Posterior cingulate gyrus (tissue), 11 donors: ENCODE data around the gene XXYLT1.
"Not testable (repeated sequence)": the region's sequence is repeated elsewhere in the genome, so short reads cannot be mapped to it uniquely, and the experiment has no call there.

Source experiments
- DNase-seq, 10 donors: peaks; one replicate each; pipeline versions ENCODE4 v3.0.0 to v3.0.0-alpha.2; 2020 to 2021; ENCODE audit warnings: mixed read lengths in 3 of 10
- intact Hi-C: fragments of 100-400 bp; cut with DNase I; formaldehyde crosslinking; loops from one replicate; pipeline ENCODE4 v1.15.1; 2023

XXYLT1 gene

DNA sequence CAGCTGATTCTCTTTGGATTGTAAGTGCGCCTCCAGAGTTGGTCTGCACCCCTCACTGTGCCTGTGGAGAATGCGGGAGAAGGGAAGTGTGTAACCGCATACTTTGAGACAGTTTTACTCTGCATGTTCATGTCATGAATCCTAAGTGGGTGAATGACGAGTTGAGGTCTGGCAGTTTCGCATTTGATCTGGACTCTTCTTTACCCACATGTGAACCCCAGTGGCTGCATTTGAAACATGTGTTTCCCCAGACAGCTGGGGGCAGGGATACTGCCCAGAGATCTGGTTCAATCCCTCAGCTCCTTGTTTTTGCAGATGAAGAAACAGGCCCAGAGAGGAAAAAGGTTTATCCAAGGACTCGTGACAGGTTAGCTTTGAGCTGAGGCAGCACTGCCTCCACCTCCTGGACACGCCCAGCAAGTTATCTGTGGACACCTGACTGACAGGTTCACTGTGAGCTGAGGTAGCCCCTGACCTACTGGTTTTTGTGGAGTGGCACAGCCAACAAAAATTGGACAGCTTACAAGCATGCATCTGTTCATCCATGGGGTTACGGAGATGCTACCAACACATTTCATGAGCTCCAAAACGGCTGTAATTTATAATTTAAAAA lies 207.3 kb downstream of the XXYLT1 start:
- intact Hi-C loops: no loop called here
- peak in 3 of 10 donors; percentile 16 to 45 (median 31) for DNase-seq

DNA sequence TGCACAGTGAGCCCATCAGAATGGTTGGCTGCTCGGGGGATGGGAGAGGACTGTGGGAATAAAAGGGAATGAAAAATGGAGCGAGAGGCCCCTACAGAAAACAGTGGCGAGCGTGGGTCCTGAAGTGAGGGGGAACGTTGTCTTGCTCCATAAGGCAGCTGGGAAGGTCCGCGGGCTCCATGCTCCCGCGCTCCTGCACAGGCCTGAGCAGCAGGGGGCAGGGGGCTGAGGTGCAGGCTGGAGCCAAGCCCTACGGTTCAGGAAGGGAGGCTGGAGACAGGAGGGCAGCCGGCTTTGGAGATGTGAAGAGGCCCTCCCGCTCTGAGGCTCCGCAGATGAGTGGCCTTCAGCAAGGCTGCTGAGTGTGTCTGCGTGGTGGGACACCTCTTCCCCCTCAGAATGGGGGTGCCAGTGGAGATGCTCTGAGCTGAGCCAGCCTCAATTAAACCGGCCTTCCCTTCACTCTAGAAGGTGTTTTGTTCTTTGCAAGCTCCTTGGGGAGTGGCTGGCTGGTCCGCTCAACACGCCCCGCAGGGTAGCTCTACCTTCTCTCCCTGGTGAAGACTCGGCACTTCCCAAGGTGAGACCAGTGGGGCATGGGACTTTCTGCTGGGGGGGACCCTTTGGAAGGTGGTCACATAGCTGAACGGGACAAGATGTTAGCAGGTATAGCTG lies 208.0 kb downstream of the XXYLT1 start:
- intact Hi-C loops: no loop called here
- peak in 3 of 10 donors; percentile 45 to 73 (median 71) for DNase-seq

DNA sequence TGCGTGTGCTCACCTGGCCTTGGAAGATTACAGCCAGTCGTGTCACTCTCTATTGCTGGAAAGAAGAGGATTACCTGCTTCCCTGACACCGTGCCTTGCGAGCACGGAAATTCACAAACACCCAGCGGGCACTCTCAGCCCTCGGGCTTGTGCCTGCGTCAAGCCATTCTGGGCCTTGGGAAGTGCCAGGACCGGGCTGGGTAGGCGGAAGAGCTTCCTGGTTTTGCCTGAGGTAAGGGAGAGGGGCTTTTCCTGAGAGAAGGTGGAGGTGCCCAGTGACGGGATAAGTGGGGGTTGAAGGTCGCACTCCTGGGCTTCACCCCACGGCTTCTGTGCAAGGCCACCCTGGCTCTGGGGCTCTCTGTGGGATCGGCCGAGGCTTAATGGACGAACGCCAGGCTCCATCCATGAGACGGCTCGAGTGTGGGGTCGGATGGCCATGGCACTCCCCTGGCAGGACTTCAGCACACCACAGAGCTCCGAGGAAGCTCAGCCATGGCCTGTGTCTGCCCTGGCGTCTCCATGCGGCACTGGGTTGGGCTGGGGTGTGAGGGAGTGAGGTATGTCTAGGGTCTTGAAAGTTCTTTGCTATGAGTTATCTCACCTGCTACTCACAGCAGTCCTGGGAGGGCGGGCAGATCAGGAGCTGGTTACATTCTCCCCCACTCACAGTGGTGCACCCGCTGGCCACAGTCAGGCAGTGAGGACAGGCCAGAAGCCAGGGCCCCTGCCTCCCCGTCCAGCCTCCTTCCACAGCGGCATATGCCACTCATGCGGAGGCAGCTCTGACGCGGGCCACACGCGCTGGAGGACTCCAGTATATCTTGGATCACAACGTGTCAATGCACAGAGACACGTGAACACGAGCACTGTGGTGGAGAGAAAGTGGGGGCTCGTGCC lies 209.0 kb downstream of the XXYLT1 start:
- intact Hi-C loops: no loop called here
- DNase-seq: peak in 3 of 10 donors; percentile 54 to 79 (median 69)

DNA sequence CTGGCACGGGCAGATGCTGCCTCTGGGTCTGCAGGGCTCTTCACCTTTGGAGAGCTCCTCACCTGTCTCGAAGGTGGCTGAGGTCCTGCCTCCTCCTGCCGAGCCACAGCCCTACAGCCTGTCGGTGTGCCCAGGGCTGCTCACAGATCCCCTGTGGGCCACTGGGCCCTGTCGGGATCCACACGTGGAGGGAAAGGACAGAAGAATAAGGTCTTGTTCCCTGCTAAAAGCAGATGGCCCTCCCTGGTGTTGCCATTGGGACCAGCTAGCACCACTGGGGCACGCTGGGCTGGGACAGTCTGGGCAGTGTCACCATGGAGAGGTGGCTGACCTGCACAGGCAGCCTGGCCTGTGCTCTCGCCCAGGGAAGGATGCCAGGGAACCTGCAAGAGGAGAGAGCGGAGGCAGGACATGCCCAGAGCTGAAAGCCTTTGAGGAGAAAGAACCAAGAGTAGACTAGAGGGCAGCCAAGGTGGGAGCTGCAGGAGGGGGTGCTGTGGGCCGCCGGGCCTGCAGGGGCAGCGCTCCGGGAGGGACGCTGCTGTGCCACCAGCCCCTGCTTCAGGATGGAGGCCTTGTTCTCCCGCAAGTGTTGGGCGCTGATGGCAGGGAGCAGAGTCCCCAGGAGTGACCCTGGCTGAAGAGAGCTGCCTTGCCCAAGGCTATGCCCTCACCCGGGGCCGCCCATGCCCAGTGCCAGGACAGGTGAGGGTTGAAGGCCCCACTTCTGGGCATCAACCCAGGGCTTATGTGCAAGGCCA lies 210.2 kb downstream of the XXYLT1 start:
- peak in 4 of 10 donors; percentile 21 to 77 (median 62) for DNase-seq
- intact Hi-C loops: no loop called here

DNA sequence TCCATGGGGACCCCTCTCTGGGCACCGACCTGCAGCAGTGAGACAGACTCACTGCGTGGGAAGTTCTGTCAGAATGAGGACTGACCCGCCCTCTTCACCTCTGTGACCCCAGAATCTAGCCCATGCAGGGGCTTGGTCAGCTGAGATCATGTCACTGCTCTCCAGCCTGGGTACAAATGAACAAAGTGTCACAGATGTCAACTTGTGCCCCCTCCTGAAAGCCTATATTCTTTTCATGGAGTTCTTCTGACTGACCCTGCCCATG lies 210.8 kb downstream of the XXYLT1 start:
- intact Hi-C loops: no loop called here
- no peak for DNase-seq

DNA sequence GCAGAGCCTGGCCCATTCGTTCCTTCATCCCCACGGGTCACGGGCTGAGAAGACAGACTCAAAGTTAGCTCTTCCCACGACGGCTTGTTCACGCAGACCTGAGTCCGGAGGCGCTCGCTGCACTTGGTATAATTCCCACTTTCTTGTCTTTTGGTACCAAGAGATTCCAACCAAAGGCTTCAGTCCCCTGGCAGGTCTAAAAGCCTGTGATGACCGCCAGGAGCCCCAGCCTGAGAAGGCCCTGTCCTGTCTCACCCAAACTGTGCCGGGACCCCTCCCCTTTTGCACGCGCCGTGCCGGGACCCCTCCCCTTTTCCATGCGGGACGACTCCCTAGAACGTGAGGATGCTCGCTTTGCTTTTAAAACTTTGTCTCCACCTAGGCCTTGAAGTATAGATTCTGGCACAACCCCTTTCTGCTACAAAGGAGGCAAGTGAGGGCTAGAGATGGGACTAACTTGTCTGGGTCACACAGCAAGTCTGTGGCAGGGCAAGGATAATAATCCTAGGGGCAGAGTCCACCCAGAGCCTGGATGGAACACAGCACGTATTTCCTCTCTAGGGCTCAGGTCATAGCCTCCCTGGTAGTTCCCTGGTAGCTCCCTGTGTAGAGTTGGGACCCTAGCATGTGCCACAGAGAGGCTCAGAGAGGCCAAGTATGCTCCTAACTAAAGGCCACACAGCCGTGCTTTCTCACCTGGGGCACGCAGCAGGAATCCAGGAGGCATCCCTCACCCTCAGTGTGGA lies 211.3 kb downstream of the XXYLT1 start:
- DNase-seq: peak in 3 of 10 donors; percentile 42 to 52 (median 42)
- intact Hi-C loops: no loop called here

DNA sequence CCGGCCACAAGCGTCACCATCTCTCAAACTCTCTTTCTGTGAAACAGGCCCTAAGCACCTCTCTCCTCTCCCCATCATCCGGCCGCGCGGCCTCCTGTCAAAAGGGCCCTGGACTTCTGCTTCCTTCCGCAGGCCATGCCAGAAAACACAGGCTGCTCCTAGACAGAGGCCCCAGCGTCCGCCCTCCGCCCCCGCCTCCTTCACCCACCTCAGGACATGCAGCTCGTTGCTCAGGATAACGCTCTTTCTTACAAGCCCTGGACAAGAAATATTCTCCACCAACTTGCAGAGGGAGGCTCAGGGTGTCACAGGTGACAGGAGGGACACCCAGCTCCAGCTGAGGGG lies 212.0 kb downstream of the XXYLT1 start:
- peak in 2 of 10 donors; percentile 62 to 70 for DNase-seq
- intact Hi-C loops: no loop called here

DNA sequence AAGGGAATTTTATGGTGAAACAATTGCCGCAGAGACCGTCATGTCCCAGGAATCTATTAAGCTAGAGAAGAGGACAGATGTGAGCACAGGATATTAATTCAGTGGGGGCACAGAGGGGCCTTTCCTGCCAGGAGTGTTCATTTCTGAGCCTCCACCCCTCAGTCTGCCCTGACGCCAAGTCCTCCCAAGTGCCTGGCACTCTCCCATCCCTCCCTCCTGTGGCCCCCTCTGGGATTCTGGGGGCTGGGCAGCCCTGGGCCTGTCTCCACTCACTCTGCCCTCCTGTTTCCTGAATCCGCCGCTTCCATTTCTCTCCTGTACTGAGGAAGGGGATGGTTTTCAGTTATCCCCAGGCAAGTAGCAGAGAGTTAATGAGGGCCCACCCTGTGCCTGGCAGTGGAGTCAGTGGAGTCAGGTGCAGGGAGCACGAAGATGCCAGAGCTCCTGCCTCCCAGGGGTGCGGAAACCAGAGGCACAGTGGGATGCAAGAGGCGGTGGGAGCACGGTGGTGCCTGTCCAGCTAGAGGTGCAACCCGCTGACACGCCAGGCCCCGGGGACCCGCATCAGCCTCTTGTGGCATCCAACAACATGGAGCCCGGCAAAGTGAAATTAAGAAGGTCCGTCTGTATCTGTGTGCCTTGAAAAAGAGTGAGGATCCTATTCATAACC lies 212.5 kb downstream of the XXYLT1 start:
- intact Hi-C loops: no loop called here

DNA sequence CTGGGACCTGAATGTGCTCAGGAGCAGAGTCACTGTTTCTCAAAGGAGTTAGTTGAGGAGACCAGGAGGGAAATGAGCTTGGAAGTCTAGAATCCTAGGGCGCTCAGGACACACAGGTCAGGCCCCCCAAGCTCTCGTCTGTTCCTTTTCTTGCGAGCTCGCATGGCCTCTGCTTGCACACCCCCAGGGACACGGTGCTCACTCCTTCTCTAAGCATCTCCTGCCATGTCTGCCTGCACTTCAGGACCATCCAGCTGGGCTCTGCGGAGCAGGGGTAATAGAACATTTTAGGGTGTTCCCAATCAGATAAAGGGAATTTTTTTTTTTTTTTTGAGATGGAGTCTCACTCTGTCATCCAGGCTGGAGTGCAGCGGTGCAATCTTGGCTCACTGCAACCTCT lies 213.2 kb downstream of the XXYLT1 start:
- DNase-seq: peak in 3 of 10 donors; percentile 22 to 57 (median 35)
- intact Hi-C loops: no loop called here

More for the DNA sequence above, 212.5 kb downstream of the XXYLT1 start:
- DNase-seq: peak in 3 of 10 donors; percentile 27 to 72 (median 72)

DNA sequence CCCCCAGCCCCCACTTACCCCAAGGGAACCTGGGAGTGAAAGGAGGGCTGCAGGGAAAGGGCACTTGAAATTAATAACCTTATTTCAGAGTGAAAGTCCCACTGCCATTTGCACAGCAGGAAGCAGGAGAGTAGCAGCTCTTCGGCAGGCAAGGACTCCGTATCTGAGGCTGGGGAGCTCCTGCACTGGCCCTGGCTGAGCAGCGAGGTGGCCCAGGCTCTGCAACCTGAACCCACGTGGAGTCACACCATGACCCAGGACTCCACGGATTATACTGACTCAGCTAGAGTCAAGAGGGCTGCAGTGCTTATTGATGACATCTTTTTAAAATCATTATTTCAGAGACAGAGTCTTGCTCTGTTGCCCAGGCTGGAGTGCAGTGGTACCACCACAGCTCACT lies 214.5 kb downstream of the XXYLT1 start:
- intact Hi-C loops: no loop called here
- peak in 2 of 10 donors; percentile 58 to 64 for DNase-seq

DNA sequence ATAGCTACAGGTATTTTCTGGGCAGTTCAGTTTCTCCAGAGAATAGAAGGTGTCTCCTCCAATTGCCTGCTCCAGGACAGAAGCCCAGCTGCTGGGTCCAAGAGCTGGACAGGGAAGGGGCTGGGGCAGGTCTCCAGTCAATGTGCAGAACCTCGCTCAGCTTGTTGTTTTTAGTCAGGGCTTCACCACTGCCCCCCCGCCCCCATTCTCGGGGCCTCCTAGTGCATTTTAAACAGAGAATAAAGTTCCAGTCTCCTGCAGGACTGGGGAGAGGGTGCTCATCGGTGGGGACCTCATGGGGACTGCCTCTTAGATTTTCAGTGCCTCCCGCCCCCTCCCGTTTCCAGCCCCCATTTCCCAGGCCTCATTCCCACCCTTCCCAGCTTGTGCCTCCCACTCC lies 216.6 kb downstream of the XXYLT1 start:
- DNase-seq: peak in 1 of 10 donors; percentile 39
- intact Hi-C loops: no loop called here

DNA sequence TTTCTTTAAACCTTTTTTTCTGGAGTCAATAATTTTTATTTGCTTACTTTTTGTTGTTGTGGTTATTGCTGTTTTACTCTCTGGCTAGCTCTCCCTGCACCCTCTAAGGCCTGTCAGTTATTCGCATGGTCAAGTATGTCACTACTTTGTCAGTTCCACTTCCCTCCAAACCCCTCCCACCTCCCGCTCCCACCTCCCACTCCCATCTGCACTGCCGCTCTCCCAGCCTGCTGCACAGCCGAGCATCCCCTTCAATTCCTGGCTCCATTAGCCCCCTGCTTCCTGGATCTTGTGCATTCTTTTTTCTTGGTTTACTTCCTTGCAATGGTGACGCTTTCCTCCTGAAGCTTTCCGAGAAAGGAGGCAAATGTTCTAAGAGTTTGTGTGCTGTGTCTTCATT lies 218.0 kb downstream of the XXYLT1 start:
- DNase-seq: peak in 1 of 10 donors; percentile 32
- intact Hi-C loops: no loop called here

DNA sequence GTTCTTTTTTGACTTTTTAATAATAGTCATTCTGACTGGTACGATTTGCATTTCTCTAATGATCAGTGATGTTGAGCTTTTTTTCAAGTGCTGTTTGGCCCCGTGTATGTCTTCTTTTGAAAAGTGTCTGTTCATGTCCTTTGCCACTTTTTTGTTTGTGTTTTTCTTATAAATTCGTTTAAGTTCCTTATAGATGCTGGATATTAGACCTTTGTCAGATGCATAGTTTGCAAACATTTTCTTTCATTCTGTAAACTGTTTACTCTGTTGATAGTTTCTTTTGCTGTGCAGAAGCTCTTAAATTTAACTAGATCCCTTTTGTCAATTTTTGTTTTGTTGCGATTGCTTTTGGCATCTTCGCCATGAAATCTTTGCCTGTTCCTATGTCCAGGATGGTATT lies 220.7 kb downstream of the XXYLT1 start:
- DNase-seq, intact Hi-C loops: not testable (repeated sequence)

DNA sequence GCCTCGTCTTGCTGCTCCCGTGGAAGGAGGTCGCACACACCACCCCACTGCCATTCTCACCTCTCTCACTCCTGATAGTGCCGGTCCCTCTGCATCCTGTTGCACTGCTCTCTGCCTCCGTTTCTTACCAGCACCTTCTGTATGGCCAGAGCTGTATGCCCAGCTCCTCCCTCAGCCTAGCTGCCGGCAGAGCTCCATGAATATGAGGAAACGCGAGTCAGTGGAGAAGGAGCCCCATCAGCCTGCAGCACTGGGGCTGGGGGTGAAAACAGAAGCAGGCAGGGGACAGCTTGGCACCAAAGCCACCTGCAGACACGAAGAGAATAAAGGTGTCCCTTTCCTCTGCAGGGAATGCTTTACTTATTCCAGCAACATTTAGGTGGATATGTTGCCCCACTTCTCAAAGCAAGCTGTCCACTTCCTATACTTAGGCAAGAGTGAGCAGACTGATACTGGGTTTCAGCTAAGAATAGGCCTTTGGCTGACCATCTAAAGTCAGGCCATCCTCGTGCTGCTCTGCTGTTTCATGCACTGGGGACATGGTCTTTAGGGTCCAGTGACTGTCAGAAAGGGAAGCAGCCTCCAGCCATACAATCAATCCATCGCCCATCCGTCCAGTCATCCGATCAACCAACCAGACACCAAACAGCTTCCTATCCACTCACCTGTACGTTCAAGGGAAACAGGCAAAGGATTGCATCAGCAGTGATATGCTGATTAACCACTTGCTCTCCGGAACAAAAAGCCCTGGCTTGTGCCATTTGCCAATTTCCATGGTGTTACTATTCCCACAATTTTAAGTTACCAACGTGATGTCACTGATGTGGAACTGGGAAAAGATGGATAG lies 222.7 kb downstream of the XXYLT1 start:
- DNase-seq: peak in 3 of 10 donors; percentile 46 to 67 (median 49)
- intact Hi-C loops: no loop called here

DNA sequence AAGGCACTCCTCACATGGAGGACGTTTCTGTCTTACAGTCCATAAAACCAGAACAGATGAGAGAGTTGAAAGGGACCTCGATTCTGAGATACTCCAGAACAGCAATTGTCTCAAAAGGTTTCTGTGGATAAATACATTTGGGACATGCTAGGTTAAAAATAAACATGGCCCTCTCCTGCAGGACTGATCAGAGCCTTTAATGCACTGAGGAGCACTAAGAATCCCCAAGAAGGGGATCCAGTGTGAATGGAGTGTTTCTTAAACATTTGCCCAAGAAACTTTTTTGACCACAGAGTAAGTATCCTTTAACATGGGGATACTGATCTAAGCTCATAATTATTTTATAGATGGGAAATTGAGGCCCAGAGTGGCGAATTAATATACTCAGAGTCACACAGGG lies 223.4 kb downstream of the XXYLT1 start:
- DNase-seq: no peak
- intact Hi-C loops: no loop called here

DNA sequence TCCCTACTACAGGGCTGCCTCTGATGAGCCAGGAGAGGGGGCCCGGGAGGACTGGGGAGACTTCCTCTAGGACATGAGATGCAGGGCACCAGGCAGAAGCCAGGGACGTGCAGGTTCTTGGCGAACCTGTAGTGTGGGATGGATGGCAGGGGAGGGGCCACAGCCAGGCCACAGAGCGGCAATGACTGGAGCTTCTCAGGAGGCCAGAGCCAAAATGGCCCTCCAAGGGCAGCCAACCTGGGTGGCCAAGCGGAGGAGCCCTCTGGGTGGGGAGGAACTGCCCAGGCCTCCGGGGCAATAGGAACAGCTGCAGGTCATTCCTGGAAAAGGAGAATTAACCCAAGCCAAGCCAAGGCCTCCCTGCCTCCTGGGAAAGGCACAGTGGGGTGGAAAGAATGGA lies 224.5 kb downstream of the XXYLT1 start:
- DNase-seq: peak in 2 of 10 donors; percentile 30 to 31
- intact Hi-C loops: no loop called here

DNA sequence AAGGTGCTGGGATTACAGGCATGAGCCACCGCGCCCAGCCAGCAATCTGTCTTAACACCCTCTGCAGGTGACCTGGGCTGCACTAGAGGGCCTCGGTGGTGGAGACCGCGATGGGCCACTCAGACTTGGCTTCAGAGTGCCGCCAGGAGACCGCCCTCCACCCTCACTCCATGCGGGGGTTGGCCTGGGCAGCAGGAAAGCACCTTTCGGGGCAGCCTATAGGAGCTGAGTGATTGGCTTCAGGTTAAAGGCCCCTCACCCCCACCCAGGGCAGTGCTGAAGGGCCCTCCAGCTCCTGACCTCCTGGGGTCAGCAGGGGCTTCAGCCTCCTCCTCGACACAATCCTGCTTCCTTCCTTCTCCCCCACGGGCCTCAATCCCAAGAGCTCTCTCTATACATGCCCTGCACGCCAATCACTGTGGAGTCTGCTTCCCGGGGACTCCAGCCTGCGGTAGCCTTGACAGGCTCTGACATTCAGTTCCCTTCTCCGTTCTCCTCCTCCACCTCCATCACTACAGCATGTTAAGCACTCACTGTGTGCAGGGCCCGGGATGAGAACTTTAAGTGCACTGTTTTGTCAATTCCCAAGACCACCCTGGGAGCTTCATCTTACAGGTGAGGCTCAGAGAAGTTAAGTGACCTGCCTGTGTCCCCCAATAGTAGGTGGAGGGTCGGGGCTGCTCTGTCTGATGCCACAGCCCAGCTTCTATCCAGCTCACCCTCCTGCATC lies 225.3 kb downstream of the XXYLT1 start:
- DNase-seq: peak in 2 of 10 donors; percentile 57 to 66
- intact Hi-C loops: no loop called here

DNA sequence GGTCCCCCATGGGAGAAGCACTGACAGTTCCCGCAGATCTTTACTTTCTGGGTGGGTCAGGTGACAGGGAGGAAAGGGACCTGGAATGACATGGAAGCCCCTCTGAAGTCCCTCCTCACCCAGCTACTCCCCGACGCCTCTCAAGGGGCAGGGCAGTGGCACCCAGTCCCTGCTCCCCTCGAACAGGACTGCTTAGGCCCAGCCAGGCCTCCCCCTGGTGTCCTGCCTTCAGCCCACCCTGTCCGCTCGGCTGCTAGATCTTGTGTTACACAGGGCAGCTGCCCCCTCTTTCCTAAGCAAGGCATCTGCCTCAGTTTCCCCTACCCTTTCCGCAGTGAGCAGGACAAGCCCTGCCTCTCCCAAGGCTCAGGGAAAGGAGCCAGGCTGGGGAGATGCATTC lies 226.5 kb downstream of the XXYLT1 start:
- peak in 1 of 10 donors; percentile 53 for DNase-seq
- intact Hi-C loops: no loop called here
